Progenitor cell of endocrine pancreas (in vitro differentiated cells): Measurements from ENCODE around the gene SURF6. TPM values are rescaled to one million over a fixed set of nuclear protein-coding genes. Genes with fewer than 3 reads are reported as not detected.

Experiments
- DNase-seq: peaks from one replicate; pipeline ENCODE4 v3.0.0; 2021; ENCODE audit warnings: low spot score; ENCODE audit not compliant: unreplicated experiment
- H3K27ac Mint-ChIP-seq: 2 replicates; pipeline ENCODE4 v1.8.0; 2021; ENCODE audit warnings: mild to moderate bottlenecking, moderate library complexity, mixed read lengths
- H3K27me3 Mint-ChIP-seq: 2 replicates; pipeline ENCODE4 v1.8.0; 2021; ENCODE audit warnings: mixed read lengths
- H3K36me3 Mint-ChIP-seq: 2 replicates; pipeline ENCODE4 v1.8.0; 2022; ENCODE audit warnings: mixed read lengths; ENCODE audit not compliant: insufficient read depth
- H3K4me1 Mint-ChIP-seq: 2 replicates; pipeline ENCODE4 v1.8.0; 2021; ENCODE audit warnings: low read depth, mixed read lengths
- H3K4me3 Mint-ChIP-seq: 2 replicates; pipeline ENCODE4 v1.8.0; 2021; ENCODE audit warnings: low read depth, mild to moderate bottlenecking, moderate library complexity, mixed read lengths
- H3K9me3 Mint-ChIP-seq: 2 replicates; pipeline ENCODE4 v1.8.0; 2021; ENCODE audit warnings: low read depth, mixed read lengths
- CTCF ChIP-seq: fragments of 200-600 bp; sonication (generic); IDR thresholded peaks from one replicate; pipeline ENCODE4 v1.5.0; 2021; ENCODE audit warnings: antibody characterized with exemption, mild to moderate bottlenecking; ENCODE audit not compliant: unreplicated experiment
- total RNA-seq: library from RNA; stranded (reverse); gene quantifications from 2 replicates; pipeline ENCODE4 v1.2.1, GENCODE V29; 2021

Gene SURF6
- total RNA-seq, 1 donor from 2014 or later, result 23.1 TPM

- TF ChIP-seq CTCF, result no peak
- H3K27me3 Mint-ChIP-seq, result no peaks in the 10 kb centered on the region
- H3K4me1 Mint-ChIP-seq, result peaks cover 13% of the 10 kb centered on the region
- H3K4me3 Mint-ChIP-seq, result no peak overlapping the region
- H3K9me3 Mint-ChIP-seq, result no peaks in the 10 kb centered on the region
- H3K27ac Mint-ChIP-seq, result no peak overlapping the region
- no peak for DNase-seq
- H3K36me3 Mint-ChIP-seq, result peaks cover 19% of the 10 kb centered on the region
Measured at GRCh38 chr9:133367221-133367620, 31.2 kb upstream of the SURF6 start.

- Mint-ChIP-seq H3K27ac (no peak overlapping the region), H3K9me3 (no peaks in the 10 kb centered on the region), H3K4me3 (no peak overlapping the region), H3K4me1 (peaks cover 11% of the 10 kb centered on the region), H3K36me3 (peaks cover 25% of the 10 kb centered on the region), H3K27me3 (no peaks in the 10 kb centered on the region)
- TF ChIP-seq CTCF, result no peak
- no peak for DNase-seq
Measured at GRCh38 chr9:133366435-133366834, 30.4 kb upstream of the SURF6 start.

GRCh38 chr9:133362359-133363044 lies 26.5 kb upstream of the SURF6 start:
- no peak overlapping the region for H3K27ac Mint-ChIP-seq
- H3K9me3 Mint-ChIP-seq, result no peaks in the 10 kb centered on the region
- H3K4me1 Mint-ChIP-seq, result peaks cover 7% of the 10 kb centered on the region
- H3K36me3 Mint-ChIP-seq, result peaks cover 26% of the 10 kb centered on the region
- no peak for DNase-seq
- H3K27me3 Mint-ChIP-seq, result no peaks in the 10 kb centered on the region
- no peak overlapping the region for H3K4me3 Mint-ChIP-seq
- TF ChIP-seq CTCF, result no peak

- no peak overlapping the region for H3K4me3 Mint-ChIP-seq
- H3K9me3 Mint-ChIP-seq, result no peaks in the 10 kb centered on the region
- H3K4me1 Mint-ChIP-seq, result peaks cover 10% of the 10 kb centered on the region
- no peak for DNase-seq
- H3K36me3 Mint-ChIP-seq, result peaks cover 26% of the 10 kb centered on the region
- no peaks in the 10 kb centered on the region for H3K27me3 Mint-ChIP-seq
- TF ChIP-seq CTCF, result no peak
- H3K27ac Mint-ChIP-seq, result no peak overlapping the region
Measured at GRCh38 chr9:133361507-133362092, 25.6 kb upstream of the SURF6 start.

- no peak for DNase-seq
- H3K4me3 Mint-ChIP-seq, result no peak overlapping the region
- no peak overlapping the region for H3K27ac Mint-ChIP-seq
- peaks cover 10% of the 10 kb centered on the region for H3K4me1 Mint-ChIP-seq
- no peaks in the 10 kb centered on the region for H3K27me3 Mint-ChIP-seq
- TF ChIP-seq CTCF, result no peak
- H3K36me3 Mint-ChIP-seq, result peaks cover 20% of the 10 kb centered on the region
- H3K9me3 Mint-ChIP-seq, result no peaks in the 10 kb centered on the region
Measured at GRCh38 chr9:133360400-133361393, 24.7 kb upstream of the SURF6 start.
